ENCODE measurements around the gene PDCD1. TPM values are rescaled to one million over a fixed set of nuclear protein-coding genes. Genes with fewer than 3 reads are reported as not detected.

Gene PDCD1
- total and polyA plus RNA-seq, 10 of the 15 experiments (the other 5 are each of a cell fraction or from before 2014, with no cell fraction given): 0.62 to 6.4 (median 2.9) TPM; not detected in 2

DNA sequence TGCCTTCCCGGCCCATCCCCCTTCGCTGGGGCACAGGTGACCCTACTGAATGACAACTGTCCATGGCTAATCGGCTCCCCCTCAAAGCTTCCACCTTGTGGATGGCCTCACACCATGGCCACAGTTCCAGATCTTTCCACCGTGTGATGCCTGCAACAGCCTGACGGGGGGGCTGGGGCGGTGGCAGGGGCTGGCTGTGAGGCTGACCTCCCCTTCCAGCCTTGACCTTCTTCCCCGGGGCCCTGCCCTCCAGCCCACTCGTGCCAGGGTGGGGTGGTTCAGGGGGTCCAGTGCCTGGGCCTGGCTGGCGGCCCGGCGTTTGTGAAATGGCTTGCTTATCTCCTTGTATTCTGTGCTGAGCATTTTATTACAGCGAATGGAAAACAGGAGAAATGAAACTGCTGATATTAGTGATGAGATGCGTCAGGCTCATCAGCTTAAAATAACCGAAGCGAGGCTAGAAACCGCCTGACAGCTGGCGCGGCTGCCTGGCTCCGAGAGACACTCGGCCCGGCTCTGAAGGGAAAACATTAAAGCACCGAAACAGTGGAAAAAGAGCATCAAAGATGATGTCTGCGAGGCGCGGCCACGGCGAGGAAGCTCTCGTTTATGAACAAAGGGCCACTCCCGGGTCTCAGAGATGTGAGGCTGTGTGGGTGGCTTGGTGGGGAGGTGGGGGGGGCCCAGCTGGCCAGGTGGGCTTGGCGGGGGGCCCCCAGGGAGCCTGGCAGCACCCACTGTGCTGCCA lies 916 bp upstream of the PDCD1 start (continued):
- TF ChIP-seq, protein P1, sequence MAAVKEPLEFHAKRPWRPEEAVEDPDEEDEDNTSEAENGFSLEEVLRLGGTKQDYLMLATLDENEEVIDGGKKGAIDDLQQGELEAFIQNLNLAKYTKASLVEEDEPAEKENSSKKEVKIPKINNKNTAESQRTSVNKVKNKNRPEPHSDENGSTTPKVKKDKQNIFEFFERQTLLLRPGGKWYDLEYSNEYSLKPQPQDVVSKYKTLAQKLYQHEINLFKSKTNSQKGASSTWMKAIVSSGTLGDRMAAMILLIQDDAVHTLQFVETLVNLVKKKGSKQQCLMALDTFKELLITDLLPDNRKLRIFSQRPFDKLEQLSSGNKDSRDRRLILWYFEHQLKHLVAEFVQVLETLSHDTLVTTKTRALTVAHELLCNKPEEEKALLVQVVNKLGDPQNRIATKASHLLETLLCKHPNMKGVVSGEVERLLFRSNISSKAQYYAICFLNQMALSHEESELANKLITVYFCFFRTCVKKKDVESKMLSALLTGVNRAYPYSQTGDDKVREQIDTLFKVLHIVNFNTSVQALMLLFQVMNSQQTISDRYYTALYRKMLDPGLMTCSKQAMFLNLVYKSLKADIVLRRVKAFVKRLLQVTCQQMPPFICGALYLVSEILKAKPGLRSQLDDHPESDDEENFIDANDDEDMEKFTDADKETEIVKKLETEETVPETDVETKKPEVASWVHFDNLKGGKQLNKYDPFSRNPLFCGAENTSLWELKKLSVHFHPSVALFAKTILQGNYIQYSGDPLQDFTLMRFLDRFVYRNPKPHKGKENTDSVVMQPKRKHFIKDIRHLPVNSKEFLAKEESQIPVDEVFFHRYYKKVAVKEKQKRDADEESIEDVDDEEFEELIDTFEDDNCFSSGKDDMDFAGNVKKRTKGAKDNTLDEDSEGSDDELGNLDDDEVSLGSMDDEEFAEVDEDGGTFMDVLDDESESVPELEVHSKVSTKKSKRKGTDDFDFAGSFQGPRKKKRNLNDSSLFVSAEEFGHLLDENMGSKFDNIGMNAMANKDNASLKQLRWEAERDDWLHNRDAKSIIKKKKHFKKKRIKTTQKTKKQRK (IDR thresholded peaks at IDR 0.05; ENCODE audit: low read depth, low read length): no peak
- TF ChIP-seq NR2C1 (IDR thresholded peaks at IDR 0.05) (no peak), PAX5 (IDR thresholded peaks at IDR 0.05; ENCODE audit: borderline replicate concordance, low read depth, low read length) (peak; percentile 78), POU2F2 (IDR thresholded peaks at IDR 0.05; ENCODE audit: borderline replicate concordance, low read depth, low read length) (no peak; the same call in 2 of the 3 replicates), TCF3 (IDR thresholded peaks at IDR 0.05; ENCODE audit: borderline replicate concordance, insufficient read depth, low read depth, low read length) (peak; percentile 90; the same call in 1 of the 2 replicates), YBX1 (IDR thresholded peaks at IDR 0.05) (no peak), NBN (IDR thresholded peaks at IDR 0.05) (peak; percentile 62; the same call in 1 of the 2 replicates), MEF2A (IDR thresholded peaks at IDR 0.05; ENCODE audit: insufficient read depth, low read depth, low read length) (peak; percentile 76; the same call in 1 of the 2 replicates), BRCA1 (IDR thresholded peaks at IDR 0.05; ENCODE audit: low read depth, low read length) (no peak), ETV6 (conservative IDR thresholded peaks at IDR 0.05 in 1 of 2, IDR thresholded peaks at IDR 0.05 in 1 of 2; ENCODE audit: borderline replicate concordance in 1 of 2, low read depth in 1 of 2) (no peak; a peak in 1 of 4 replicates), JUND (IDR thresholded peaks at IDR 0.05; ENCODE audit: low read depth, low read length) (no peak), RAD21 (IDR thresholded peaks at IDR 0.05; ENCODE audit: insufficient read depth, low read depth, low read length) (no peak), SREBF1 (IDR thresholded peaks at IDR 0.05; ENCODE audit: low read length) (no peak), BMI1 (IDR thresholded peaks at IDR 0.05; ENCODE audit: borderline replicate concordance) (no peak), TARDBP (IDR thresholded peaks at IDR 0.05; ENCODE audit: borderline replicate concordance) (no peak), SPI1 (IDR thresholded peaks at IDR 0.05; ENCODE audit: borderline replicate concordance, insufficient read depth, low read depth, low read length) (peak; percentile 73; the same call in 1 of the 2 replicates)
- TF ChIP-seq, protein P2, sequence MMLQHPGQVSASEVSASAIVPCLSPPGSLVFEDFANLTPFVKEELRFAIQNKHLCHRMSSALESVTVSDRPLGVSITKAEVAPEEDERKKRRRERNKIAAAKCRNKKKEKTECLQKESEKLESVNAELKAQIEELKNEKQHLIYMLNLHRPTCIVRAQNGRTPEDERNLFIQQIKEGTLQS (IDR thresholded peaks at IDR 0.05; ENCODE audit: borderline replicate concordance, extremely low read depth, low read depth, low read length): no peak
- TF ChIP-seq, protein P3, sequence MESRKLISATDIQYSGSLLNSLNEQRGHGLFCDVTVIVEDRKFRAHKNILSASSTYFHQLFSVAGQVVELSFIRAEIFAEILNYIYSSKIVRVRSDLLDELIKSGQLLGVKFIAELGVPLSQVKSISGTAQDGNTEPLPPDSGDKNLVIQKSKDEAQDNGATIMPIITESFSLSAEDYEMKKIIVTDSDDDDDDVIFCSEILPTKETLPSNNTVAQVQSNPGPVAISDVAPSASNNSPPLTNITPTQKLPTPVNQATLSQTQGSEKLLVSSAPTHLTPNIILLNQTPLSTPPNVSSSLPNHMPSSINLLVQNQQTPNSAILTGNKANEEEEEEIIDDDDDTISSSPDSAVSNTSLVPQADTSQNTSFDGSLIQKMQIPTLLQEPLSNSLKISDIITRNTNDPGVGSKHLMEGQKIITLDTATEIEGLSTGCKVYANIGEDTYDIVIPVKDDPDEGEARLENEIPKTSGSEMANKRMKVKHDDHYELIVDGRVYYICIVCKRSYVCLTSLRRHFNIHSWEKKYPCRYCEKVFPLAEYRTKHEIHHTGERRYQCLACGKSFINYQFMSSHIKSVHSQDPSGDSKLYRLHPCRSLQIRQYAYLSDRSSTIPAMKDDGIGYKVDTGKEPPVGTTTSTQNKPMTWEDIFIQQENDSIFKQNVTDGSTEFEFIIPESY (IDR thresholded peaks at IDR 0.05): no peak
- TF ChIP-seq, protein P4, sequence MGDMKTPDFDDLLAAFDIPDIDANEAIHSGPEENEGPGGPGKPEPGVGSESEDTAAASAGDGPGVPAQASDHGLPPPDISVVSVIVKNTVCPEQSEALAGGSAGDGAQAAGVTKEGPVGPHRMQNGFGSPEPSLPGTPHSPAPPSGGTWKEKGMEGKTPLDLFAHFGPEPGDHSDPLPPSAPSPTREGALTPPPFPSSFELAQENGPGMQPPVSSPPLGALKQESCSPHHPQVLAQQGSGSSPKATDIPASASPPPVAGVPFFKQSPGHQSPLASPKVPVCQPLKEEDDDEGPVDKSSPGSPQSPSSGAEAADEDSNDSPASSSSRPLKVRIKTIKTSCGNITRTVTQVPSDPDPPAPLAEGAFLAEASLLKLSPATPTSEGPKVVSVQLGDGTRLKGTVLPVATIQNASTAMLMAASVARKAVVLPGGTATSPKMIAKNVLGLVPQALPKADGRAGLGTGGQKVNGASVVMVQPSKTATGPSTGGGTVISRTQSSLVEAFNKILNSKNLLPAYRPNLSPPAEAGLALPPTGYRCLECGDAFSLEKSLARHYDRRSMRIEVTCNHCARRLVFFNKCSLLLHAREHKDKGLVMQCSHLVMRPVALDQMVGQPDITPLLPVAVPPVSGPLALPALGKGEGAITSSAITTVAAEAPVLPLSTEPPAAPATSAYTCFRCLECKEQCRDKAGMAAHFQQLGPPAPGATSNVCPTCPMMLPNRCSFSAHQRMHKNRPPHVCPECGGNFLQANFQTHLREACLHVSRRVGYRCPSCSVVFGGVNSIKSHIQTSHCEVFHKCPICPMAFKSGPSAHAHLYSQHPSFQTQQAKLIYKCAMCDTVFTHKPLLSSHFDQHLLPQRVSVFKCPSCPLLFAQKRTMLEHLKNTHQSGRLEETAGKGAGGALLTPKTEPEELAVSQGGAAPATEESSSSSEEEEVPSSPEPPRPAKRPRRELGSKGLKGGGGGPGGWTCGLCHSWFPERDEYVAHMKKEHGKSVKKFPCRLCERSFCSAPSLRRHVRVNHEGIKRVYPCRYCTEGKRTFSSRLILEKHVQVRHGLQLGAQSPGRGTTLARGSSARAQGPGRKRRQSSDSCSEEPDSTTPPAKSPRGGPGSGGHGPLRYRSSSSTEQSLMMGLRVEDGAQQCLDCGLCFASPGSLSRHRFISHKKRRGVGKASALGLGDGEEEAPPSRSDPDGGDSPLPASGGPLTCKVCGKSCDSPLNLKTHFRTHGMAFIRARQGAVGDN (IDR thresholded peaks at IDR 0.05): no peak
